Measurements from ENCODE around the gene GIMAP7. TPM values are rescaled to one million over a fixed set of nuclear protein-coding genes. Genes with fewer than 3 reads are reported as not detected.

GIMAP7 gene
- total RNA-seq, 1 experiment from 2014 or later = not detected

- Histone ChIP-seq H3K79me2 (ENCODE audit: low read length) (no peaks in the 10 kb centered on the region), H3F3A (ENCODE audit: low read length, unreplicated experiment) (no peaks in the 10 kb centered on the region), H3K9me2 (replicated peaks; ENCODE audit: low read length) (no peaks in the 10 kb centered on the region), H3K4me2 (ENCODE audit: low read length) (no peak overlapping the region), H3K36me3 (ENCODE audit: low read depth, low read length) (no peaks in the 10 kb centered on the region), H4K20me1 (ENCODE audit: low read length) (no peaks in the 10 kb centered on the region), H3K4me3 (ENCODE audit: low read length) (no peak overlapping the region), H3K27me3 (ENCODE audit: low read length) (peaks cover 25% of the 10 kb centered on the region), H3K27ac (ENCODE audit: low read length) (no peak overlapping the region), H3K9me3 (ENCODE audit: low read length) (no peaks in the 10 kb centered on the region), H2AFZ (ENCODE audit: low read length) (no peak overlapping the region), H3K9ac (ENCODE audit: low read length) (no peak overlapping the region), H3K4me1 (ENCODE audit: insufficient read depth, low read length) (no peaks in the 10 kb centered on the region)
- ATAC-seq = no peak
- DNase-seq = no peak
- intact Hi-C loops (cut with micrococcal nuclease) = no loop called here
- no TSS peak for BruUV-seq (replicated peaks)
- no peak for TF ChIP-seq EZH2 (IDR thresholded peaks at IDR 0.05; ENCODE audit: low read length, unreplicated experiment)
- no peak for TF ChIP-seq CTCF (conservative IDR thresholded peaks at IDR 0.05; ENCODE audit: low read depth, low read length)
- no peak for TF ChIP-seq EZH2phosphoT487 (IDR thresholded peaks at IDR 0.05; ENCODE audit: borderline replicate concordance, low read length)
- ChIA-PET POLR2A (ENCODE audit: unreplicated experiment) (no interaction called here), CTCF (no interaction called here)
Observed at GRCh38 chr7:150524018-150524417, 9.3 kb downstream of the GIMAP7 start.

GRCh38 chr7:150531704-150532103 lies 17.0 kb downstream of the GIMAP7 start:
- DNase-seq (no peak), ATAC-seq (no peak)
- intact Hi-C loops (cut with micrococcal nuclease) = no loop called here
- no peaks in the 10 kb centered on the region for H3K36me3 ChIP-seq (ENCODE audit: low read depth, low read length)
- no peak overlapping the region for H3K9ac ChIP-seq (ENCODE audit: low read length)
- ChIA-PET CTCF (no interaction called here), POLR2A (ENCODE audit: unreplicated experiment) (no interaction called here)
- no peaks in the 10 kb centered on the region for H3K79me2 ChIP-seq (ENCODE audit: low read length)
- TF ChIP-seq EZH2phosphoT487 (IDR thresholded peaks at IDR 0.05; ENCODE audit: borderline replicate concordance, low read length) (no peak), EZH2 (IDR thresholded peaks at IDR 0.05; ENCODE audit: low read length, unreplicated experiment) (no peak), CTCF (conservative IDR thresholded peaks at IDR 0.05; ENCODE audit: low read depth, low read length) (no peak)
- H3K4me1 ChIP-seq (ENCODE audit: insufficient read depth, low read length) = no peaks in the 10 kb centered on the region
- H4K20me1 ChIP-seq (ENCODE audit: low read length) = no peaks in the 10 kb centered on the region
- no peak overlapping the region for H3K4me2 ChIP-seq (ENCODE audit: low read length)
- BruUV-seq (replicated peaks) = no TSS peak
- H3K9me3 ChIP-seq (ENCODE audit: low read length) = no peaks in the 10 kb centered on the region
- no peaks in the 10 kb centered on the region for H3F3A ChIP-seq (ENCODE audit: low read length, unreplicated experiment)
- H3K27me3 ChIP-seq (ENCODE audit: low read length) = peaks cover 11% of the 10 kb centered on the region; the same call in 1 of the 2 replicates
- no peaks in the 10 kb centered on the region for H3K9me2 ChIP-seq (replicated peaks; ENCODE audit: low read length)
- no peak overlapping the region for H3K4me3 ChIP-seq (ENCODE audit: low read length)
- no peak overlapping the region for H2AFZ ChIP-seq (ENCODE audit: low read length)
- no peak overlapping the region for H3K27ac ChIP-seq (ENCODE audit: low read length)

GRCh38 chr7:150538259-150538658 lies 23.6 kb downstream of the GIMAP7 start:
- ChIA-PET POLR2A (ENCODE audit: unreplicated experiment) (no interaction called here), CTCF (no interaction called here)
- TF ChIP-seq EZH2phosphoT487 (IDR thresholded peaks at IDR 0.05; ENCODE audit: borderline replicate concordance, low read length) (no peak), EZH2 (IDR thresholded peaks at IDR 0.05; ENCODE audit: low read length, unreplicated experiment) (no peak), CTCF (conservative IDR thresholded peaks at IDR 0.05; ENCODE audit: low read depth, low read length) (no peak)
- no peak overlapping the region for H2AFZ ChIP-seq (ENCODE audit: low read length)
- no peaks in the 10 kb centered on the region for H3K79me2 ChIP-seq (ENCODE audit: low read length)
- H3K27me3 ChIP-seq (ENCODE audit: low read length) = no peaks in the 10 kb centered on the region; the same call in 1 of the 2 replicates
- no peaks in the 10 kb centered on the region for H3K9me2 ChIP-seq (replicated peaks; ENCODE audit: low read length)
- no peaks in the 10 kb centered on the region for H3K9me3 ChIP-seq (ENCODE audit: low read length)
- H3K9ac ChIP-seq (ENCODE audit: low read length) = no peak overlapping the region
- H3K4me2 ChIP-seq (ENCODE audit: low read length) = no peak overlapping the region
- no peak overlapping the region for H3K27ac ChIP-seq (ENCODE audit: low read length)
- H3K36me3 ChIP-seq (ENCODE audit: low read depth, low read length) = no peaks in the 10 kb centered on the region
- H3K4me1 ChIP-seq (ENCODE audit: insufficient read depth, low read length) = no peaks in the 10 kb centered on the region
- H3K4me3 ChIP-seq (ENCODE audit: low read length) = no peak overlapping the region
- ATAC-seq (no peak), DNase-seq (no peak)
- intact Hi-C loops (cut with micrococcal nuclease) = no loop called here
- no peaks in the 10 kb centered on the region for H3F3A ChIP-seq (ENCODE audit: low read length, unreplicated experiment)
- BruUV-seq (replicated peaks) = no TSS peak
- H4K20me1 ChIP-seq (ENCODE audit: low read length) = no peaks in the 10 kb centered on the region
